ENCODE results near the gene RPS27. TPM values are rescaled to one million over a fixed set of nuclear protein-coding genes. Genes with fewer than 3 reads are reported as not detected.
A peak's percentile ranks its signal among the peaks of the same experiment; 100 is the strongest.

The RPS27 gene
- total and polyA plus RNA-seq, 2 of the 13 experiments (the other 11 are each of a cell fraction or from before 2014, with no cell fraction given) = 3,737 to 9,964 TPM

DNA sequence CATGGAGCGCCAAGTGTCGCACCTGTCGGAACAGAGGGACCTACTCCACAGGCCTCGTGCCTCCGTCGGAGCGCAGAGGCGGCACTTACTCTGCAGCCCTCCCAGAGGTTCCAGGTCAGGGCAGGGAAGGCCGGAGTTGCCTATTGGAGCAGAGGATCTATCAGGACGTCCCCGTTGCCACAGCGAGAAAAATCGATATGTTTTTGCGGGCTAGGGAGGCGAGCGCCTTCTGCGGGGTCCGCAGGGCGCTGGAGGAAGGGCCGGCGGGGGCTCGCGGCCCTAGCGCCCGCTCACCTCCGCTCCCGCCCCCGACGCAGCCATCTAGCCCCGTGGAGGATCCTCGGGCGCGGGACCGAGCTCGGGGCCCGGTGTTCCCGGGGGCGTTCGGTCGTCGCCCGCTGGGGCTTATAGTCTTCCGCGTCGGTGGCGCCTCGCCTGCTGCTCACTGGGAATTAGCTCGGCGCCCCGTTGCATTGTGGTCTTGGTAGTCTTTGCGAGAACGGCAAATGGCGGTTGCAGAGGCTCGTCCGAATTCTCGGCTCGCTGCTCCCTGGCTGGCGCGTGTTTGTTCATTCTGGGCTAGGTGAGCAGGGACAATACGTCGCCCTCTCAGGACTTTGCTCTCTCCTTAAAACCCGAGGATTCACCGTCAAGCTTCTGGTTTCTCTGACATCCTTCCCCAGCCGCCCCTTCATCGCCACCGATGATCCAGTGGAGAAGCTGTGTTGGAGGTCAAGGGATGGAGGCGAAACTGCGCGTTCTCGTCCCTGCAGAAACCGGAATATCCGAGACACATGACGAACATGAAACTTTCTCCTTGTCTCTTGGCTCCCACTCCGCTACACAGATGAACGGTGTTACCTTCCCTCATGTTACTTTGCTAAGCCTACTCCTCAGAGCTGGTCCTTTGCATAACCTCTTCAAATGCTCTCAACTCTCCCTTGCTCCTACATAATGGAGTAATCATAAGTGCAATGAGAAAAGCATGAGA is 13.0 kb upstream of the RPS27 start, which contains the start of gene JTB (continued):
- TF ChIP-seq POLR2AphosphoS5 (IDR thresholded peaks at IDR 0.05; ENCODE audit: low read depth, low read length) = peak; percentile 79
- no peak for TF ChIP-seq PITX1 (CRISPR knock-in tag; IDR thresholded peaks at IDR 0.05)
- no peak; the same call in 1 of the 2 replicates for TF ChIP-seq ZNF772 (CRISPR knock-in tag; IDR thresholded peaks at IDR 0.05)
- no peak for TF ChIP-seq GPN1 (CRISPR knock-in tag; IDR thresholded peaks at IDR 0.05; ENCODE audit: borderline replicate concordance)
- no peak for TF ChIP-seq KDM4B (CRISPR knock-in tag; IDR thresholded peaks at IDR 0.05)
- TF ChIP-seq NCOA5 (CRISPR knock-in tag; IDR thresholded peaks at IDR 0.05) = no peak
- 0 out of 2 replicates have a peak, but pooled peaks have one; percentile 21 for TF ChIP-seq KLF9 (CRISPR knock-in tag; IDR thresholded peaks at IDR 0.05; ENCODE audit: low read depth)
- TF ChIP-seq, protein P1, sequence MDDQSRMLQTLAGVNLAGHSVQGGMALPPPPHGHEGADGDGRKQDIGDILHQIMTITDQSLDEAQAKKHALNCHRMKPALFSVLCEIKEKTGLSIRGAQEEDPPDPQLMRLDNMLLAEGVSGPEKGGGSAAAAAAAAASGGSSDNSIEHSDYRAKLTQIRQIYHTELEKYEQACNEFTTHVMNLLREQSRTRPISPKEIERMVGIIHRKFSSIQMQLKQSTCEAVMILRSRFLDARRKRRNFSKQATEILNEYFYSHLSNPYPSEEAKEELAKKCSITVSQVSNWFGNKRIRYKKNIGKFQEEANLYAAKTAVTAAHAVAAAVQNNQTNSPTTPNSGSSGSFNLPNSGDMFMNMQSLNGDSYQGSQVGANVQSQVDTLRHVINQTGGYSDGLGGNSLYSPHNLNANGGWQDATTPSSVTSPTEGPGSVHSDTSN (CRISPR knock-in tag; IDR thresholded peaks at IDR 0.05; ENCODE audit: borderline replicate concordance) = no peak
- TF ChIP-seq ZNF292 (CRISPR knock-in tag; IDR thresholded peaks at IDR 0.05; ENCODE audit: borderline replicate concordance, low read depth) = no peak; the same call in 1 of the 2 replicates
- TF ChIP-seq, protein P2, sequence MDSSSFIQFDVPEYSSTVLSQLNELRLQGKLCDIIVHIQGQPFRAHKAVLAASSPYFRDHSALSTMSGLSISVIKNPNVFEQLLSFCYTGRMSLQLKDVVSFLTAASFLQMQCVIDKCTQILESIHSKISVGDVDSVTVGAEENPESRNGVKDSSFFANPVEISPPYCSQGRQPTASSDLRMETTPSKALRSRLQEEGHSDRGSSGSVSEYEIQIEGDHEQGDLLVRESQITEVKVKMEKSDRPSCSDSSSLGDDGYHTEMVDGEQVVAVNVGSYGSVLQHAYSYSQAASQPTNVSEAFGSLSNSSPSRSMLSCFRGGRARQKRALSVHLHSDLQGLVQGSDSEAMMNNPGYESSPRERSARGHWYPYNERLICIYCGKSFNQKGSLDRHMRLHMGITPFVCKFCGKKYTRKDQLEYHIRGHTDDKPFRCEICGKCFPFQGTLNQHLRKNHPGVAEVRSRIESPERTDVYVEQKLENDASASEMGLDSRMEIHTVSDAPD (CRISPR knock-in tag; IDR thresholded peaks at IDR 0.05) = no peak
- peak; percentile 90; the same call in 1 of the 2 replicates for TF ChIP-seq ZNF333 (CRISPR knock-in tag; IDR thresholded peaks at IDR 0.05; ENCODE audit: borderline replicate concordance)
- TF ChIP-seq, protein P3, sequence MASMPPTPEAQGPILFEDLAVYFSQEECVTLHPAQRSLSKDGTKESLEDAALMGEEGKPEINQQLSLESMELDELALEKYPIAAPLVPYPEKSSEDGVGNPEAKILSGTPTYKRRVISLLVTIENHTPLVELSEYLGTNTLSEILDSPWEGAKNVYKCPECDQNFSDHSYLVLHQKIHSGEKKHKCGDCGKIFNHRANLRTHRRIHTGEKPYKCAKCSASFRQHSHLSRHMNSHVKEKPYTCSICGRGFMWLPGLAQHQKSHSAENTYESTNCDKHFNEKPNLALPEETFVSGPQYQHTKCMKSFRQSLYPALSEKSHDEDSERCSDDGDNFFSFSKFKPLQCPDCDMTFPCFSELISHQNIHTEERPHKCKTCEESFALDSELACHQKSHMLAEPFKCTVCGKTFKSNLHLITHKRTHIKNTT (CRISPR knock-in tag; IDR thresholded peaks at IDR 0.05) = no peak
- no peak for TF ChIP-seq MAFF (IDR thresholded peaks at IDR 0.05; ENCODE audit: low read depth, low read length)
- TF ChIP-seq, protein P4, sequence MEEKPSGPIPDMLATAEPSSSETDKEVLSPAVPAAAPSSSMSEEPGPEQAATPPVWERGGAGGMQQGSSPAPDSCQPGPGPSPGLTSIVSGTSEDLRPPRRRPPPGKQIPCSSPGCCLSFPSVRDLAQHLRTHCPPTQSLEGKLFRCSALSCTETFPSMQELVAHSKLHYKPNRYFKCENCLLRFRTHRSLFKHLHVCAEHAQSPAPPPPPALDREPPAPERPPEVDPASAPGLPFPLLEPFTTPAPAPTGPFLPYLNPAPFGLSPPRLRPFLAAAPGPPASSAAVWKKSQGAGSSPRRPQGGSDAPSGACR (CRISPR knock-in tag; IDR thresholded peaks at IDR 0.05) = no peak
- 0 out of 4 replicates have a peak, but pooled peaks of 1 of the 2 experiments have one; percentile 71 for TF ChIP-seq KLF16 (CRISPR knock-in tag; IDR thresholded peaks at IDR 0.05)
- TF ChIP-seq JUN (CRISPR knock-in tag; IDR thresholded peaks at IDR 0.05) = no peak
- TF ChIP-seq MEIS1 (CRISPR knock-in tag; IDR thresholded peaks at IDR 0.05; ENCODE audit: borderline replicate concordance) = 0 out of 2 replicates have a peak, but pooled peaks have one; percentile 61
- TF ChIP-seq MYC (CRISPR knock-in tag; IDR thresholded peaks at IDR 0.05; ENCODE audit: borderline replicate concordance) = peak; percentile 88
- TF ChIP-seq, protein P5, sequence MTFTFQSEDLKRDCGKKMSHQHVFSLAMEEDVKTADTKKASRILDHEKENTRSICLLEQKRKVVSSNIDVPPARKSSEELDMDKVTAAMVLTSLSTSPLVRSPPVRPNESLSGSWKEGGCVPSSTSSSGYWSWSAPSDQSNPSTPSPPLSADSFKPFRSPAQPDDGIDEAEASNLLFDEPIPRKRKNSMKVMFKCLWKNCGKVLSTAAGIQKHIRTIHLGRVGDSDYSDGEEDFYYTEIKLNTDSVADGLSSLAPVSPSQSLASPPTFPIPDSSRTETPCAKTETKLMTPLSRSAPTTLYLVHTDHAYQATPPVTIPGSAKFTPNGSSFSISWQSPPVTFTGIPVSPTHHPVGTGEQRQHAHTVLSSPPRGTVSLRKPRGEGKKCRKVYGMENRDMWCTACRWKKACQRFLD (CRISPR knock-in tag; IDR thresholded peaks at IDR 0.05; ENCODE audit: borderline replicate concordance) = no peak
